HG02678 (cell line): ENCODE data around the gene FCGR3B.
"Not testable (repeated sequence)": the region's sequence is repeated elsewhere in the genome, so short reads cannot be mapped to it uniquely, and the experiment has no call there.

Source experiments
- ATAC-seq: cut with Tn5 transposase; IDR thresholded peaks from one replicate; pipeline ENCODE4 v1.9.1; 2021; ENCODE audit warnings: mild to moderate bottlenecking, moderate library complexity; ENCODE audit not compliant: unreplicated experiment

Gene FCGR3B

DNA sequence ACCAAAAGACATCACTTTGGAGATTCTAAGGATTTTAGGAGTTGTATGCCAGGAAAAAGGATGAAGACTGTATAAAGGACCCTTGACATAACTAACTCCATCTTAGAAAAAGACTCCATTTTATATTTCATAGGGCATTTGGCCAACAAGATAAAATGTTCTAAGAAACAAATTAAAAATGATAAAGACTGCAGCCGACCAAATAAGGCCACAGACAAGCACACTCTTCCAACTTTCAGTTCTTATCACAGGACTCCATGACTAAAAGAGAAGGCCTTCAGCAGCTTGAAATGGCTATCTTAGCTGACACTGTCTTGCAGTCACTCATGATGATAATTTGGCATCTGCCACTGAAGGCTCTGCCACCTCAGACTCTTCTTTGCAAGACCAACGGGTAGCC is 8.2 kb upstream of the FCGR3B start:
- not testable (repeated sequence) for ATAC-seq

DNA sequence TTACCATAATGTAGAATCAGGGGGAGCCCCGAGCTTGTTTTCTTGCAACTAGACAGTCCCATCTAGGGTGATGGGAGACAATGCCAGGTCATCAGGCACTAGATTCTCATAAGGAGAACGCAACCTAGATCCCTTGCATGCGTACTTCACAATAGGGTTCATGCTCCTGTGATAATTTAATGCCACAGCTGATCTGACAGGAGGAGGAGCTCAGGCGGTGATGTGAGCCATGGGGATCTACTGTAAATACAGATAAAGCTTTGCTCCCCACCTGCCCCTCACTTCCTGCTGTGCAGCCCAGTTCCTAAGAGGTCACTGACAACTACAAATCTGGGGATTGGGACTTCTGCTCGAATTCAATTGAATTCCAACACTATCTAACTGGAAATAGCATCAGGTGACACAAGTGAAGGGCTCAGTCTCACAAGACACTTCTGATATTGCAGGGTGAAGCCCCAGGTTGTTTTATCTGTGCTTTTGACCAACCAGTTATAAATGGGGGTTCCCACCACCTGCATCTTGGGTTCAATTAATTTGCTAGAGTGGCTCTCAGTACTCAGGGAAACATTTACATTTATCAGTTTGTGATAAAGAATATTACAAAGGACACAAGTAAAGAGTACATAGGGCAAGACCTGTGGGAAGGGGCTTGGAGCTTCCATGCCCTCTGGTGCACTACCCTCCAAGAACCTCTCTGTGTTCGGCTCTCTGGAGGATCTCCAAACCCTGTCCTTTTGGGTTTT is 7.4 kb upstream of the FCGR3B start:
- ATAC-seq, result not testable (repeated sequence)

DNA sequence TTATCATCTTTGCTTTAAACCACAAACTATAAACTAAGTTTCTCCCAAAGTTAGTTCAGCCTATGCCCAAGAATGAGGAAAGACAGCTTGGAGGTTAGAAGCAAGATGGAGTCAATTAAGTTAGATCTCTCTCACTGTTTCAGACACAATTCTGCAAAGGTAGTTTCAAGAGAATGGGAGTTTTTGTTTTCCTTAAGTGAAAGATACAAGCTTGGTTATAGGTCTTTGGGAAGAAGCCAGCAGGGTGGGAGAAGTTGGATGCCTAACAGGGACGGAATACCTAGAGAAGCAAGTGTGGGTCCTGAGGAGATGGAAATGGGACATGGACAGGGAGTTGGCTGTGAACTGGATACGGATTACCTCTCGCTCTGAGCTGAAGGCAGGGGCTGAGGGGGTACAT is 6.0 kb upstream of the FCGR3B start:
- not testable (repeated sequence) for ATAC-seq

DNA sequence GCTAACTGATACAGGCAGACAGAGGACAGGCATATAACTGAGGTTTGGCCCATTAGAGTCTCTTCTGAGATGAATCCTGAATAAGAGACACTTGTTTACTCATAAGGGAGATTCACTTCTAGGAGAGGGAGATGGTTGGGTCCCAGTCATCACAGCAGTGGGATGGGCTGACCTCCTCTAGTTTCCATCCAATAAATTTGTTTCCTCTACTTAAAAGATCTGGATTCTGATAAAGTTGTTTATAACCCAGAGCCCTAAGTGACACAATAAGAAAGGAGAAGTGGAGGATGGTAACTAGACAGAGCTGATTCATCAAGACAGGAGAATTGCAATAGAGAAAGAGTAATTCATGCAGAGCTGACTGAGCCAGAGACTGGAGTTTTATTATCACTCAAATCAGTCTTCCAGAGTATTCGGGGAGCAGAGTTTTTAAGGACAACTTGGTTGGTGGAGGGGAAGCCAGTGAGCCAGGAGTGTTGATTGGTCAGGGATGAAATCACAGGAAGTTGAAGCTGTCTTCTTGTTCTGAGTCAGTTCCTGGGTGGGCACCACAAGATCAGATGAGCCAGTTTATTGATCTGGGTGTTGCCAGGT is 5.3 kb upstream of the FCGR3B start:
- not testable (repeated sequence) for ATAC-seq

DNA sequence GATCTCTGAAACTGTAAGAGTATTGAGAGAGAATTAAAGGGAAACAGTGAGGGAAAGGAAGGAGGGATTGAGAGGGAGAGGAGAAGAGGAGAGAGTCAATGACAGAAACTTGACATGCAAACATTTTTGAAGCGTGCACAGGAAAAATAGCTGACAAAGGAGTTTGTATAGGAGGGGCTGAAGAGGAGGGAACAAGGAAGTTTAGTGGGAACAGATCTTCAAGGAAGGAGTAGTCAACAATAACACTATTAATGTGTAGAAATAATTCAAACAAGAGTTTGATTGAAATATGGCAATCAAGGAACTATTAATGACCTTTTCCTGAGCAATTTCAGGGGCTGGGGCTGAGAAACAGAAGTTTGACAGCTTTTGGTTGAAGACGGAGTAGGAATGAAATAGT is 4.0 kb upstream of the FCGR3B start:
- not testable (repeated sequence) for ATAC-seq

DNA sequence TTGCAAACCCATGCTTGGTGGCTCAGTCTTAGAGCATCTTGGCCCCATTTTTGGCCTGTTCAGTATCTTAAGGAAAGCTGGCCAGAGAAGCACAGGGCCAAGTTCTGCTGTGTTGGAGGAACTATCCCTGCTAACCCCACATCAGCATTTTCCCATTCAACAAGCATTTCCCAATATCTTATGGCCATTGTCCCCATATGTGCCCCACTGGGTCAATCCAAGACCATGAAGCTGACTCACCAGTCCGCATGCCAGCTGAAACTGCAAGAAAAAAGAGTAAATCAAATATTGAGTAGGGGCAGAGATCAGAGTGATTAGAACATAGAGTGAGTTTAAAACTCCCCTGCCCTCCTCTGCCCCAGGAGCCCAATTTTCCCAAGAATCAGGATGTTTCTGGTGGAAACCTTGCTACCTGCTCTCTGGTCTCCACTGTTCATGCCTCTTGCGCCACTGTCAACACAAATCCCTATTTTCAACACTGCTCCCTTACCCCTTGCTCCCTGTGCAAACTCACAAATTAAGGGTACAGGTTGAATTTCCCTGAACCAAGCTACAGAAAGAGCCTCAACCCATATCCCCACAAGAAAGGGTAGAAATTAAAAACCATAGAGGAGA is 741 bp downstream of the FCGR3B start:
- not testable (repeated sequence) for ATAC-seq

DNA sequence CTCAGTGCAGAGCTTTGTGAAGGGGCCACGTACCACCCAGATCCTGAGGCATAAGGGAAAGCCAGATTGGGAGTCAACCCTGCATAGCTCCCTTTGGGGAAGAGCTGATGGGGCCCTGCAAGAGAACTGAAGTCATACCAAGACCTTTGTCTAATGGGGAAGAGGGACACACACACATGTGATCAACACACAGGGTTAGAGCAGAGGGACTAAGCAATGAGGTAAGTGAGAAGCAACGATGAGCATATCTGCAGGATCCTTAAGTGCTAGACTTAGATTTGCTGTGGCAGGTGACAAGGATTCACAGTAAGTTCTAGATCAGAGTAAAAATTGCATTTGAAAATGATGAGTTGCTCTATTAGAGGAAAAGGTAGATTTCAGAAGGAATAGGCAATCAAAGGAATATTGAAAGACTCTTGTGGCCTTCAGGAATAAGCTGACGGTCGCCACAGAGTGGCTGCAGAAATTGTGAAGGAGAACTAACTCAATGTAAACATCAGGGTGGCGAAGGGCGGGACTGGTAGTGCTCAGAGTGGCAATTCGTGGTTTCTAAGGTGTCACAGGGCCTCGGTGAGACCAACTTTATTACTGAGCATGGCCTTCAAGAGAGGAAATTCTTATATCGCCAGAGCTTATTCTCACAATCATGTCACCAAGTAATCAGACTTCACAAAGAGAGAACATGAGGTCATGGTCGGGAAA is 4.4 kb downstream of the FCGR3B start:
- not testable (repeated sequence) for ATAC-seq

DNA sequence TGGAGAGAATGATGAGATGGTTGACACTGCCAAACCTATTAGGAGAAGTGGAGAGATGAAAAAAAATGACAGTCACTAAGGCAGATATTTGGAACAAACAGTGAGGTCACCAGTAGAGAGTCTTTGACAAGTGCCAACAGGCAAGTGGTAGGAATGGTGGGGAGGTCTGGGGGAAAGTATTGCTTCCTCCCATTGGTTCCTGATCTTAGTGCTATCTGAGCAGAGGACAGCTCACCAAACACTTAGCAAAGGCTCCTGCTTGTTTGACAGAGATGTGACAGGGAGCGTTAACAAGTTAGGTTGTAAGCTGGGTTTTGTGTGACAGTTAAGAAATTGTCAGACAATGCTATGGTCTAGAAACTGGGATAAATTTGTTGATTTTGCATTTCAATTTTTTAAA is 6.4 kb downstream of the FCGR3B start:
- not testable (repeated sequence) for ATAC-seq

DNA sequence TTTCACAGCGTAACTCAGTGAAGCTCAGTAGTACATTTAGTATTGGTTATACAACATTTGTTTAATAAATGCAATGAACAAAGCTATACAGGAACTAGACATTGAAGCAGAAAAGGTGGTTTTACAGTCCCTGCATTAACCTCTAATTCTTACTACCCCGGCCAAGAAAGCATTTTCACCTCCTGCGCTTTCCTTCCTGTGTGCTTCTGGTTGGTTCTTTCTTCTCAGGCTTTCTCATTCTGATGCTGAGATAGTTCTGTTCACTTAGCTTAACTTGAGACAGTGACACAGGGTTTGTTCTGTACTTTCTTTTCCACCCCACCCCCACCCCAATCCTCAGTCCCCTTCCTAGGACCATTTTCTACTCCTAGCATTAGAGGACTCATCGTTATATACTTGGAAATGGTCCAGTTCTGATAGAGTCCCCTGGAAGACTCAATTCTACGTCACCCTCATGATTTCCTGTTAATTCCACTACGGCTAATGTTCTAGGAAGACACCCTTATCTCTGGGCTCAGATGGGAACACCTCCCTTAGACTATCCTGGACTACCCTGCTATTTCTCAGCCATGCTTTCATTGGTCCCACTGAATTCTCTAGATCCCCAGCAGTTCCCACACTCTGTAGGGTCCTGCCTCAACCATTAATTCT is 7.5 kb downstream of the FCGR3B start:
- peak; percentile 34 for ATAC-seq

DNA sequence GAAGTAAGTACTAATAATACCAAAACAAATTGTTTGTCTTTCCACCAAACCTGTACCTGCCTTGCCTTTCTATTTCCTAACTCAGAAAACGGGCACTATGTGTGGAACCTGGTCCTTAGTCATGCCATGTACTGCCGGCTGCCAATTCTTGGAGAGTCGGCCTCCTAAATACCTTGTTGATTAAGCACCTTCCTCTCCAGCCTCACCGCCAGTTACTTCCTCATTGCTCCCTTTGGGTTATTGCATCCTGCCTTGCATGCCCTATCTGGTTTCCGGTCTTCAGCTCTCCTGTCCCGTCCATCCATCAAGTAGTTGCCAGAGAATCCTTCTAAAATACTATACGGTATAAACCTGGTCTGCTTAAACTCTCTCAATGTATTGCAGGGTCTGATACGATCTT is 8.9 kb downstream of the FCGR3B start:
- ATAC-seq, result peak; percentile 26

DNA sequence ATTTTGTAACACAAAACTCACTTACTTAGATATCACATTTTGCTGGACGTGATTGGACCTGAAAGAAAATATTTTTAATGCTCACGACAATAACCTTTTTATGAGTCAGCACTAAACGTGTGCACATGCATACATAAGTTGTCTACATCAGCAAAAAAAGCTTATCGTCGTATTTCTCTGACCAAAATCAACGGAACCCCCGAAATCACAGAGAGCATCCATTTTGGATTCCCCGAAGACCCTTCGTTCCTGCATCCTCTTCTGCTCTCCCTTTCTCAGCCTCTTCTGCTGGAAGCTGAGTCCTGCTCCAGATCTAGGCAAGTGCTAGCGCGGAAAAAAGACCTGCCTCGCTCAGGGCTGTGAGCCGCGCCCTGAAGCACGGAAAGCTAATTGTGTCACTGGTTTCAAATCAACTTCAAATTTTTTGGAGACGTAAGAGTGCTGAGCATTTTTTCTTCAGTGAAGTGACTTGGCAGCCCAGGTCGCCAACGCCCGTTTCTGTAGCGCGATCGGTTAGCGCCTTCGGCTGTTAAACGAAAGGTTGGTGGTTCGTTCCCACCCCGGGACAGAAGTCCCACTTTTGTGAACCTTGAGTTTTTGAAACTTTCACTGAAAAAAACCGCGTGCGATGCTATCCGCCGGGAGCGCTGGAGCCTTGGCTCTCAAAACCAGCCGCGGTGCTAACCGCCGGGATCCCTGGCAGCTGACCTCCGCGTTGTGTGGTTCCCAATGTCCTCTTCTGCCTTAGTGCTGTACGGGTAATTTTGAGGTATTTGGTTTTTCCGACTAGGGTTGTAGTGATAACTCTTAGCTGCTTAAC is 9.6 kb downstream of the FCGR3B start:
- peak; percentile 44 for ATAC-seq

DNA sequence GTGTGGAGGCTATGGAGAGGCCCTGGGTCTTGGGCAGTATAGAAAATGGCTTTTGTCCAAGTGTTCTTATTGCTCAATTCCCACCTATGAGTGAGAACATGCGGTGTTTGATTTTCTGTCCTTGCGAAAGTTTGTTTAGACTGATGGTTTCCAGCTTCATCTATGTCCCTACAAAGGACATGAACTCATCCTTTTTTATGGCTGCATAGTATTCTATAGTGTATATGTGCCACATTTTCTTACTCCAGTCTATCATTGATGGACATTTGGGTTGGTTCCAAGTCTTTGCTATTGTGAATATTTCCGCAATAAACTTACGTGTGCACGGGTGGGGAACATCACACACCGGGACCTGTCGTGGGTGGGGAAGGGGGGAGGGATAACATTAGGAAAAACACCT is 10.6 kb downstream of the FCGR3B start:
- ATAC-seq, result not testable (repeated sequence)

DNA sequence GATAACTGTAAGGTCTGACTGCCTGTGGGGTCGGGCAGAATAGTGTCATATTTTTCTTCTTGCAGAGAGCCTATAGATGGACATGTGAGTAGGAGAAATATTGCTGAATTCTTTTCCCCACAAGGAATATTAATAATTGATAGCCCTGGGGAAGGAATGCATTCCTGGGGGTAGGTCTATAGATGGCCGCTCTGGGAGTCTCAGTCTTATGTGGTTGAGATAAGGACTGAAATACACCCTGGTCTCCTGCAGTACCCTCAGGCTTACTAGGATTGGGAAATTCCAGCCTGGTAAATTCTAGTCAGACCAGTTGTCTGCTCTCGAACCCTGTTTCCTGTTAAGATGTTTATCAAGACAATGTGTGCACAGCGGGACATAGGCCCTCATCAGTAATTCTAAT is 12.5 kb downstream of the FCGR3B start:
- not testable (repeated sequence) for ATAC-seq

DNA sequence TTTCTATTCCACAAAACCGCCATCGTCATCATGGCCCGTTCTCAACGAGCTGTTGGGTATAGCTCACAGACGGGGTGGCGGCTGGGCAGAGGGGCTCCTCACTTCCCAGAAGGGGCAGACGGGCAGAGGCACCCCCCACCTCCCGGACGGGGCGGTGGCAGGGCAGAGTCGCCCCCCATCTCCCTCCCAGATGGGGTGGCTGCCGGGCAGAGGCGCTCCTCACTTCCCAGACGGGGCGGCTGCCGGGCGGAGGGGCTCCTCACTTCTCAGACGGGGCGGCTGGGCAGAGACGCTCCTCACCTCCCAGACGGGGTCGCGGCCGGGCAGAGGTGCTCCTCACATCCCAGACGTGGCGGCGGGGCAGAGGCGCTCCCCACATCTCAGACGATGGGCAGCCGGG is 14.6 kb downstream of the FCGR3B start:
- ATAC-seq, result not testable (repeated sequence)

DNA sequence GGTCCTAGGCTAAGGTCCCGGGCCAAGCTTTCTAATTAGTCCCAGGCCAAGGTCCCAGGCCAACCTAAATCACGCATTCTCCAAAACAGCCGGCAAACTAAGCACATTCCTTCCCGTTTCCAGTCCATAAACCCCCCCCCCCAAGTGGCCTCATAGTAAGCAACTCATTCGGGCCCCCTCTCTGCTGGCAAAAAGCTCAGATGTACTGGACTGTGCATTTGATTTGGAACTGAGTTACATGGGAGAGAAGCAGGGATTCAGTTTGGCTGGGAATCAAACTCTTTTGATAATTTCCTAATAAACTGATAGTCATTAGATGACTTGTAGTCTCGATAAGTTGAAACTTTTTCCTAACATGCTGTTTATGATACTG is 17.8 kb downstream of the FCGR3B start:
- ATAC-seq, result not testable (repeated sequence)

DNA sequence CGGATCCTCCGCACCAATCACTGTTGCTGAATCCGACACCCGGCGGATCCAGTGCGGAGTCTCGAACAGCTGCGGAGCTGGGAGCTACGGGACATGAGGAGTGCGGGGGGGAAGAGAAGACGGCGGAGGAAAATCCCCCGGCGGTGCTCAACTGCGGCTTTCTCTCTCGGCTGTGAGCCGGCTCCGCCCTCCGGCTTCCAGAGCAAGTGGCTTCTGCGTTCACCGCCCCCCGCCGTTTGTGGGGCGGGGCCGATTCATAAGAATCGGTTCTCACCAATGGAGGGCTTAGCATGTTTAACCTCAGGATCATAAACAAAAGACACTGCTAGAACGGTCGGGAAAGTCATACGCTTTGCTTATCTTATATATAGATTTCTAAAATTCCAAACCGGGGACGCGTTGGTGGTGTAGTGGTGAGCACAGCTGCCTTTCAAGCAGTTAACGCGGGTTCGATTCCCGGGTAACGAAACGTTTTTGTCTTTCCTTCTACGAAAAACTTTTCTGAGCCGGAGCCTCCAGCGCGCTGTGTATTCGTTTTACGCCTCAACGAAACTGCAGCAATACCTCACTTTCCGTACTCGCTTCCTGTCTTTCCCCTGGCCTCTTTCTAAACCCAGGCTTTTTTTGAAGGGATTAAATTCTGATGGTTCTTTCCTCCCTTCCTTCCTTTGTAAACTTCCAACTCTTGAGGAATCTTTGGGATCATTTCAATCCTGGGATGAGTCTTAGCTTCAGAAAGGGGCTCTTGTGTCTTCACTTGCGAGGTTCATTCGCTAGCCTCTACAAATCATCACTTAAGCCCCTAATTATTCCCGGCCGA is 18.4 kb downstream of the FCGR3B start:
- ATAC-seq, result peak; percentile 91

DNA sequence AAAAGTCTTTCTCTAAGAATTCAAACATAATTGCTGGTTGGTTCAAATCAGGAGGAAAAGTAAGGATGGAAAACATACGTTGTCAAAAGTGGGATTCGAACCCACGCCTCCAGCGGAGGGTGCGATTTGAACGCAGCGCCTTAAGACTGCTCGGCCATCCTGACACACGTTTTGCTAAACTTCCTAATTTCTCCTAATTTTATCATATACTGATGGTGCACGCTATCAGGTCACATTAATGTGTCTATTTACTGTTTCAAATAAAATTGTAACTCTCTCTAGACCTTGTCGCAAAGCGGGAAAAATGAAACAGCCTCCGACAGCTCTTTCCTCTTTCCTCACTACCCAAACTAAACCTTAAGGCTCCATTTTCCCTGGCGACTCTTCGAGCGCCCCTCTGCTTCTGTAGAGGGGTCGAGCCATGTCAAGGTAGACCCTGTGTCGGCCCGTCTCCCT is 19.1 kb downstream of the FCGR3B start:
- ATAC-seq, result not testable (repeated sequence)

DNA sequence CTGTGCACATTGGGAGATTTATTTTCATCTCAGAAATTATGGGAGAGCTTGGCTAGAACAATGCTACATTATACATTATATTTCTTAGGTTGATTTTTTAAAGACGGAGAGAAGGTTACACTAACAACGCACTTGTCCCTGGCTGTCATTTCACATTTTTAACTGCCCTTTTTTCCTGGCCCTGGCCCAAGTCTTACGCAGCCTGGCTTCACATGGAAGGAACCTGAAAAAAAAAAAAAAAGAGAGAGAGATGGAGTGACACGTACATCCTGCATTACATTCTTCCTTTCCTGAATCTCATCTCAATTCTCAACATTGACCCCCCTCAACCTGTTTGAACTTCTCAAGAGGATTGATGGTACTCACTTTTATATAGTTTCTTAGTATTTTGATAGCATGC is 20.8 kb downstream of the FCGR3B start:
- ATAC-seq, result not testable (repeated sequence)
